Activated T-cell treated with anti-CD3 and anti-CD28 coated beads, Interleukin-2, amount 50 U/mL, for 24 hours (primary cell): ENCODE measurements around the gene DMPK.

Source experiments
- DNase-seq: peaks from one replicate; pipeline ENCODE4 v3.0.0-alpha.2; 2020
- H3K27ac Mint-ChIP-seq: 2 replicates; pipeline ENCODE4 v1.8.0; 2020; ENCODE audit warnings: mild to moderate bottlenecking, mixed read lengths
- H3K27me3 Mint-ChIP-seq: 2 replicates; pipeline ENCODE4 v1.8.0; 2020; ENCODE audit warnings: mixed read lengths
- H3K36me3 Mint-ChIP-seq: 2 replicates; pipeline ENCODE4 v1.8.0; 2020; ENCODE audit warnings: low read depth, mixed read lengths
- H3K4me1 Mint-ChIP-seq: 2 replicates; pipeline ENCODE4 v1.8.0; 2020; ENCODE audit warnings: low read depth, mixed read lengths
- H3K4me3 Mint-ChIP-seq: 2 replicates; pipeline ENCODE4 v1.8.0; 2020; ENCODE audit warnings: mild to moderate bottlenecking, moderate library complexity, mixed read lengths
- H3K9me3 Mint-ChIP-seq: 2 replicates; pipeline ENCODE4 v1.8.0; 2020; ENCODE audit warnings: mixed read lengths

DMPK gene

GRCh38 chr19:45770192-45771101 lies 11.8 kb downstream of the DMPK start:
- H3K36me3 Mint-ChIP-seq, result no peaks in the 10 kb centered on the region
- H3K27ac Mint-ChIP-seq, result peak overlapping the region; percentile 80
- peaks cover 27% of the 10 kb centered on the region for H3K27me3 Mint-ChIP-seq
- peaks cover 19% of the 10 kb centered on the region for H3K4me1 Mint-ChIP-seq
- H3K9me3 Mint-ChIP-seq, result no peaks in the 10 kb centered on the region
- H3K4me3 Mint-ChIP-seq, result peak overlapping the region; percentile 81
- peak; percentile 94 for DNase-seq

GRCh38 chr19:45769821-45770191 lies 12.5 kb downstream of the DMPK start:
- DNase-seq, result no peak
- Mint-ChIP-seq H3K27me3 (peaks cover 32% of the 10 kb centered on the region), H3K9me3 (no peaks in the 10 kb centered on the region), H3K4me3 (peak overlapping the region; percentile 81), H3K27ac (peak overlapping the region; percentile 80), H3K36me3 (no peaks in the 10 kb centered on the region), H3K4me1 (peaks cover 19% of the 10 kb centered on the region)

- Mint-ChIP-seq H3K36me3 (no peaks in the 10 kb centered on the region), H3K4me1 (peaks cover 19% of the 10 kb centered on the region), H3K4me3 (peak within 1 kb of the TSS; percentile 81), H3K27me3 (peaks cover 36% of the 10 kb centered on the region), H3K9me3 (no peaks in the 10 kb centered on the region), H3K27ac (peak within 1 kb of the TSS; percentile 80)
- DNase-seq, result peak; percentile 96
Observed at GRCh38 chr19:45768984-45769782, 13.1 kb downstream of the DMPK start, which contains the start of gene SIX5. SIX5 (minus strand) TSS chr19:45769252; CDS start chr19:45768844, 408 bp downstream.

GRCh38 chr19:45768655-45768983 lies 13.7 kb downstream of the DMPK start:
- Mint-ChIP-seq H3K27ac (no peak overlapping the region), H3K4me3 (peak overlapping the region; percentile 81)
- DNase-seq, result no peak

GRCh38 chr19:45767881-45768654 lies 14.2 kb downstream of the DMPK start:
- peak overlapping the region; percentile 68 for H3K4me3 Mint-ChIP-seq
- H3K27ac Mint-ChIP-seq, result no peak overlapping the region
- DNase-seq, result peak; percentile 66
- H3K9me3 Mint-ChIP-seq, result no peaks in the 10 kb centered on the region
- peaks cover 36% of the 10 kb centered on the region for H3K27me3 Mint-ChIP-seq
- H3K4me1 Mint-ChIP-seq, result peaks cover 19% of the 10 kb centered on the region
- no peaks in the 10 kb centered on the region for H3K36me3 Mint-ChIP-seq

More at GRCh38 chr19:45768655-45768983, 13.7 kb downstream of the DMPK start:
- H3K4me1 Mint-ChIP-seq, result peaks cover 19% of the 10 kb centered on the region
- no peaks in the 10 kb centered on the region for H3K36me3 Mint-ChIP-seq
- no peaks in the 10 kb centered on the region for H3K9me3 Mint-ChIP-seq
- peaks cover 36% of the 10 kb centered on the region for H3K27me3 Mint-ChIP-seq

- peak overlapping the region; percentile 29 for H3K4me3 Mint-ChIP-seq
- H3K4me1 Mint-ChIP-seq, result peaks cover 19% of the 10 kb centered on the region
- H3K9me3 Mint-ChIP-seq, result no peaks in the 10 kb centered on the region
- H3K27me3 Mint-ChIP-seq, result peaks cover 36% of the 10 kb centered on the region
- no peaks in the 10 kb centered on the region for H3K36me3 Mint-ChIP-seq
- DNase-seq, result no peak
- no peak overlapping the region for H3K27ac Mint-ChIP-seq
Observed at GRCh38 chr19:45767410-45767880, 14.8 kb downstream of the DMPK start.

GRCh38 chr19:45766869-45767346 lies 15.4 kb downstream of the DMPK start:
- Mint-ChIP-seq H3K9me3 (no peaks in the 10 kb centered on the region), H3K4me1 (peaks cover 19% of the 10 kb centered on the region), H3K36me3 (no peaks in the 10 kb centered on the region), H3K27ac (no peak overlapping the region), H3K4me3 (peak overlapping the region; percentile 29), H3K27me3 (peaks cover 36% of the 10 kb centered on the region)
- DNase-seq, result no peak

- H3K36me3 Mint-ChIP-seq, result no peaks in the 10 kb centered on the region
- H3K9me3 Mint-ChIP-seq, result no peaks in the 10 kb centered on the region
- H3K4me1 Mint-ChIP-seq, result peaks cover 19% of the 10 kb centered on the region
- H3K27ac Mint-ChIP-seq, result no peak overlapping the region
- no peak for DNase-seq
- H3K27me3 Mint-ChIP-seq, result peaks cover 36% of the 10 kb centered on the region
- no peak overlapping the region for H3K4me3 Mint-ChIP-seq
Observed at GRCh38 chr19:45766296-45766868, 15.9 kb downstream of the DMPK start.

GRCh38 chr19:45765702-45766295 lies 16.5 kb downstream of the DMPK start:
- no peak overlapping the region for H3K27ac Mint-ChIP-seq
- H3K9me3 Mint-ChIP-seq, result no peaks in the 10 kb centered on the region
- peaks cover 32% of the 10 kb centered on the region for H3K27me3 Mint-ChIP-seq
- H3K4me3 Mint-ChIP-seq, result no peak overlapping the region
- H3K4me1 Mint-ChIP-seq, result peaks cover 15% of the 10 kb centered on the region
- no peaks in the 10 kb centered on the region for H3K36me3 Mint-ChIP-seq
- no peak for DNase-seq

- no peak overlapping the region for H3K4me3 Mint-ChIP-seq
- peaks cover 10% of the 10 kb centered on the region for H3K4me1 Mint-ChIP-seq
- peaks cover 32% of the 10 kb centered on the region for H3K27me3 Mint-ChIP-seq
- no peaks in the 10 kb centered on the region for H3K9me3 Mint-ChIP-seq
- no peak overlapping the region for H3K27ac Mint-ChIP-seq
- H3K36me3 Mint-ChIP-seq, result no peaks in the 10 kb centered on the region
- no peak for DNase-seq
Observed at GRCh38 chr19:45764945-45765701, 17.2 kb downstream of the DMPK start.

- Mint-ChIP-seq H3K36me3 (no peaks in the 10 kb centered on the region), H3K9me3 (no peaks in the 10 kb centered on the region), H3K27ac (no peak overlapping the region), H3K27me3 (peaks cover 32% of the 10 kb centered on the region), H3K4me1 (peaks cover 5% of the 10 kb centered on the region), H3K4me3 (no peak overlapping the region)
- DNase-seq, result no peak
Observed at GRCh38 chr19:45764475-45764874, 17.8 kb downstream of the DMPK start.

GRCh38 chr19:45763691-45764294 lies 18.5 kb downstream of the DMPK start:
- Mint-ChIP-seq H3K36me3 (no peaks in the 10 kb centered on the region), H3K9me3 (no peaks in the 10 kb centered on the region), H3K4me3 (no peak overlapping the region), H3K27me3 (peaks cover 30% of the 10 kb centered on the region), H3K4me1 (peaks cover 3% of the 10 kb centered on the region), H3K27ac (no peak overlapping the region)
- no peak for DNase-seq
